ENCODE measurements around the gene GLP2R. TPM values are rescaled to one million over a fixed set of nuclear protein-coding genes. Genes with fewer than 3 reads are reported as not detected.

The GLP2R gene
- total and polyA plus RNA-seq, 2 experiments from 2014 or later, result not detected

DNA sequence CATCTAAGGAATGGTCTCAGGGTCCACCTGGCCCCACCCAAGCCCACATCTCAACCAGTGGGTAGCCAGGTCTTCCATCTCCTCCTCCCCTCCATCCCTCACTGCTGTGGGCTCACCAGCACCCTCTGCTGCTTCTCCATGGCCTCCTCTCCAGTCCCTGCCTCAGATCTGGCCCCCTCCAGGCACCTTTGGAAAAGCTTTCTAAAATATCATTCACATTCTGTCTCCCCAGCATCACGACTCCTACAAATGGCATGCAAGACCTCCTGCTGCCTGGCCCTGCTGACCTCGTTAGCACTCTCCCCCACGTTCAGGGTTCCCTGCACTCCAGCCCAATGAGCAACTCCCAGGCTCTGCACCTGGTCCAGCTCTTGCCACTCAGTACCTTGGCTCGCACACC lies 13.7 kb downstream of the GLP2R start:
- no peaks in the 10 kb centered on the region for H4K20me1 ChIP-seq (replicated peaks; ENCODE audit: insufficient read depth)
- Mint-ChIP-seq H3K36me3 (ENCODE audit: low read depth) (no peaks in the 10 kb centered on the region; the same call in 2 of the 3 replicates), H3K4me3 (no peak overlapping the region; the same call in 2 of the 3 replicates), H3K4me1 (peaks cover 18% of the 10 kb centered on the region), H3K27me3 (ENCODE audit: insufficient read depth, low read depth, poor library complexity) (peaks cover 10% of the 10 kb centered on the region), H3K9me3 (no peaks in the 10 kb centered on the region; the same call in 2 of the 3 replicates), H3K27ac (no peak overlapping the region)
- no peak overlapping the region for H3K27ac ChIP-seq (ENCODE audit: low read depth)
- peaks cover 12% of the 10 kb centered on the region for H3K4me1 ChIP-seq (ENCODE audit: insufficient read depth)
- no peaks in the 10 kb centered on the region for H3K36me3 ChIP-seq (ENCODE audit: insufficient read depth)
- TF ChIP-seq, protein P1, sequence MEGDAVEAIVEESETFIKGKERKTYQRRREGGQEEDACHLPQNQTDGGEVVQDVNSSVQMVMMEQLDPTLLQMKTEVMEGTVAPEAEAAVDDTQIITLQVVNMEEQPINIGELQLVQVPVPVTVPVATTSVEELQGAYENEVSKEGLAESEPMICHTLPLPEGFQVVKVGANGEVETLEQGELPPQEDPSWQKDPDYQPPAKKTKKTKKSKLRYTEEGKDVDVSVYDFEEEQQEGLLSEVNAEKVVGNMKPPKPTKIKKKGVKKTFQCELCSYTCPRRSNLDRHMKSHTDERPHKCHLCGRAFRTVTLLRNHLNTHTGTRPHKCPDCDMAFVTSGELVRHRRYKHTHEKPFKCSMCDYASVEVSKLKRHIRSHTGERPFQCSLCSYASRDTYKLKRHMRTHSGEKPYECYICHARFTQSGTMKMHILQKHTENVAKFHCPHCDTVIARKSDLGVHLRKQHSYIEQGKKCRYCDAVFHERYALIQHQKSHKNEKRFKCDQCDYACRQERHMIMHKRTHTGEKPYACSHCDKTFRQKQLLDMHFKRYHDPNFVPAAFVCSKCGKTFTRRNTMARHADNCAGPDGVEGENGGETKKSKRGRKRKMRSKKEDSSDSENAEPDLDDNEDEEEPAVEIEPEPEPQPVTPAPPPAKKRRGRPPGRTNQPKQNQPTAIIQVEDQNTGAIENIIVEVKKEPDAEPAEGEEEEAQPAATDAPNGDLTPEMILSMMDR (conservative IDR thresholded peaks at IDR 0.05; ENCODE audit: low read depth in 2 of 2), result peak in 1 of 2 experiments; percentile 54; a peak in 3 of 4 replicates
- TF ChIP-seq EZH2 (IDR thresholded peaks at IDR 0.05; ENCODE audit: low read depth, unreplicated experiment) (no peak), EZH2phosphoT487 (IDR thresholded peaks at IDR 0.05; ENCODE audit: unreplicated experiment) (no peak), STAT1 (IDR thresholded peaks at IDR 0.05; ENCODE audit: unreplicated experiment) (no peak)
- TF ChIP-seq, protein P2, sequence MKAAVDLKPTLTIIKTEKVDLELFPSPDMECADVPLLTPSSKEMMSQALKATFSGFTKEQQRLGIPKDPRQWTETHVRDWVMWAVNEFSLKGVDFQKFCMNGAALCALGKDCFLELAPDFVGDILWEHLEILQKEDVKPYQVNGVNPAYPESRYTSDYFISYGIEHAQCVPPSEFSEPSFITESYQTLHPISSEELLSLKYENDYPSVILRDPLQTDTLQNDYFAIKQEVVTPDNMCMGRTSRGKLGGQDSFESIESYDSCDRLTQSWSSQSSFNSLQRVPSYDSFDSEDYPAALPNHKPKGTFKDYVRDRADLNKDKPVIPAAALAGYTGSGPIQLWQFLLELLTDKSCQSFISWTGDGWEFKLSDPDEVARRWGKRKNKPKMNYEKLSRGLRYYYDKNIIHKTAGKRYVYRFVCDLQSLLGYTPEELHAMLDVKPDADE (IDR thresholded peaks at IDR 0.05), result no peak
- ATAC-seq (peak; percentile 79), DNase-seq (ENCODE audit: low spot score) (peak; percentile 34)
- no peaks in the 10 kb centered on the region for H3F3A ChIP-seq (replicated peaks; ENCODE audit: low read depth)
- peak overlapping the region; percentile 99; the same call in 1 of the 2 replicates for H2AFZ ChIP-seq
- H3K9me2 ChIP-seq (ENCODE audit: insufficient read depth), result peaks cover 11% of the 10 kb centered on the region; the same call in 1 of the 2 replicates
- H3K4me3 ChIP-seq, result no peak overlapping the region
- H3K27me3 ChIP-seq (ENCODE audit: insufficient read depth), result no peaks in the 10 kb centered on the region
- peak overlapping the region; percentile 60; the same call in 1 of the 2 replicates for H3K4me2 ChIP-seq
- no peaks in the 10 kb centered on the region for H3K79me2 ChIP-seq (replicated peaks; ENCODE audit: insufficient read depth)

DNA sequence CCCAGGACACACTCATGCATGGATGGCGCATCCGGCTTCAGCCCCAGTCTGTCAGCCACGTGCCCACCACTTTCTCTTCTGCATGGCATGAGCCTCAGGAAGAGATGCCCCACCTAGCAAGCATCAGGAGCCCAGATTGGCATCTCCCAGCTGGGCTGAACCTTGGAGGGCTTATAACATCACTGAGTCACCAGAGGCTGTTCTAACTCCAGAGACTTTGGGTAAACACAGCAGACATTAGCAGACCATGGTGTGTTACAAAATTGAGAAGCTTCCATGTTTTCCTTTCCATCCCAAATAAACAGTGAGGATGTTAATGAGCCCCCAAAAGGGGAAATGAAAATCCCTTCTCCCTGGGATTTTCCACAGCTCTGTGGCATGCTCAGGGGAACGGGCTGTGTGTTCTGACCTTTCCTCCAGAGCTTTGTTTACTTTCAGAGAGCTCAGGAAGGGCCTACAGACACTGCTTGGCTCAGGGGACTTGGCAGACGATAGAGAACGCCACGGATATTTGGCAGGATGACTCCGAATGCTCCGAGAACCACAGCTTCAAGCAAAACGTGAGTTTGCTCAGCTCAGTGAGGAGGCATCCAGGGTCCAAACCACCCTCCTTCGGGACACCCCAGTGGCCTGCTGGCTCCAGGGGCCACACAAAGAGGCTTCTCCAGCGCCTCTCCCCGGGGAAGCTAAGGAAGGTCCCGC lies 16.5 kb downstream of the GLP2R start:
- ATAC-seq, result no peak
- TF ChIP-seq CREB1 (CRISPR knock-in tag; IDR thresholded peaks at IDR 0.05; ENCODE audit: low read depth) (no peak), JUNB (IDR thresholded peaks at IDR 0.05; ENCODE audit: unreplicated experiment) (no peak), EZH2phosphoT487 (IDR thresholded peaks at IDR 0.05; ENCODE audit: unreplicated experiment) (no peak), STAT1 (IDR thresholded peaks at IDR 0.05; ENCODE audit: unreplicated experiment) (no peak)
- TF ChIP-seq, protein P3, sequence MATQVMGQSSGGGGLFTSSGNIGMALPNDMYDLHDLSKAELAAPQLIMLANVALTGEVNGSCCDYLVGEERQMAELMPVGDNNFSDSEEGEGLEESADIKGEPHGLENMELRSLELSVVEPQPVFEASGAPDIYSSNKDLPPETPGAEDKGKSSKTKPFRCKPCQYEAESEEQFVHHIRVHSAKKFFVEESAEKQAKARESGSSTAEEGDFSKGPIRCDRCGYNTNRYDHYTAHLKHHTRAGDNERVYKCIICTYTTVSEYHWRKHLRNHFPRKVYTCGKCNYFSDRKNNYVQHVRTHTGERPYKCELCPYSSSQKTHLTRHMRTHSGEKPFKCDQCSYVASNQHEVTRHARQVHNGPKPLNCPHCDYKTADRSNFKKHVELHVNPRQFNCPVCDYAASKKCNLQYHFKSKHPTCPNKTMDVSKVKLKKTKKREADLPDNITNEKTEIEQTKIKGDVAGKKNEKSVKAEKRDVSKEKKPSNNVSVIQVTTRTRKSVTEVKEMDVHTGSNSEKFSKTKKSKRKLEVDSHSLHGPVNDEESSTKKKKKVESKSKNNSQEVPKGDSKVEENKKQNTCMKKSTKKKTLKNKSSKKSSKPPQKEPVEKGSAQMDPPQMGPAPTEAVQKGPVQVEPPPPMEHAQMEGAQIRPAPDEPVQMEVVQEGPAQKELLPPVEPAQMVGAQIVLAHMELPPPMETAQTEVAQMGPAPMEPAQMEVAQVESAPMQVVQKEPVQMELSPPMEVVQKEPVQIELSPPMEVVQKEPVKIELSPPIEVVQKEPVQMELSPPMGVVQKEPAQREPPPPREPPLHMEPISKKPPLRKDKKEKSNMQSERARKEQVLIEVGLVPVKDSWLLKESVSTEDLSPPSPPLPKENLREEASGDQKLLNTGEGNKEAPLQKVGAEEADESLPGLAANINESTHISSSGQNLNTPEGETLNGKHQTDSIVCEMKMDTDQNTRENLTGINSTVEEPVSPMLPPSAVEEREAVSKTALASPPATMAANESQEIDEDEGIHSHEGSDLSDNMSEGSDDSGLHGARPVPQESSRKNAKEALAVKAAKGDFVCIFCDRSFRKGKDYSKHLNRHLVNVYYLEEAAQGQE (IDR thresholded peaks at IDR 0.05; ENCODE audit: unreplicated experiment), result no peak
- TF ChIP-seq, protein P1 (conservative IDR thresholded peaks at IDR 0.05; ENCODE audit: low read depth in 2 of 2), result no peak

More for the DNA sequence above, 16.5 kb downstream of the GLP2R start:
- Histone ChIP-seq H3K4me2 (no peak overlapping the region), H3K36me3 (ENCODE audit: insufficient read depth) (no peaks in the 10 kb centered on the region), H3K27ac (ENCODE audit: low read depth) (no peak overlapping the region), H3K27me3 (ENCODE audit: insufficient read depth) (no peaks in the 10 kb centered on the region), H4K20me1 (replicated peaks; ENCODE audit: insufficient read depth) (no peaks in the 10 kb centered on the region), H3K79me2 (replicated peaks; ENCODE audit: insufficient read depth) (no peaks in the 10 kb centered on the region), H3K4me3 (no peak overlapping the region), H2AFZ (no peak overlapping the region), H3K4me1 (ENCODE audit: insufficient read depth) (peaks cover 12% of the 10 kb centered on the region), H3F3A (replicated peaks; ENCODE audit: low read depth) (no peaks in the 10 kb centered on the region), H3K9me2 (ENCODE audit: insufficient read depth) (peaks cover 11% of the 10 kb centered on the region; the same call in 1 of the 2 replicates)
- Mint-ChIP-seq H3K36me3 (ENCODE audit: low read depth) (no peaks in the 10 kb centered on the region; the same call in 2 of the 3 replicates), H3K4me1 (peaks cover 18% of the 10 kb centered on the region), H3K27ac (no peak overlapping the region), H3K27me3 (ENCODE audit: insufficient read depth, low read depth, poor library complexity) (peaks cover 10% of the 10 kb centered on the region), H3K9me3 (no peaks in the 10 kb centered on the region; the same call in 2 of the 3 replicates), H3K4me3 (no peak overlapping the region)
- no peak for DNase-seq (ENCODE audit: low spot score)
